Panc1 (cell line): ENCODE measurements around the gene RAB14. TPM values are rescaled to one million over a fixed set of nuclear protein-coding genes. Genes with fewer than 3 reads are reported as not detected.

Source experiments
- ATAC-seq: fragments of 200-7000 bp; cut with Tn5 transposase; 2 replicates; pipeline ENCODE4 v1.9.1; 2020; ENCODE audit warnings: mild to moderate bottlenecking, moderate library complexity
- BruUV-seq: library from RNA; stranded (reverse); fragments of 400-500 nt; replicated peaks from 2 replicates; lab custom pipeline; 2021; lab: Mats Ljungman, UMichigan
- CTCF ChIA-PET: fragments of 300-600 bp; sonication (Branson Sonifier 250); formaldehyde crosslinking; loops from one replicate; lab custom pipeline; 2022; ENCODE audit warnings: antibody characterized with exemption; lab: Charles Lee
- POLR2A ChIA-PET: fragments of 300-600 bp; sonication (Branson Sonifier 250); formaldehyde crosslinking; loops from one replicate; lab custom pipeline; 2022; ENCODE audit warnings: antibody characterized with exemption; lab: Charles Lee
- DNase-seq: peaks from one replicate; pipeline ENCODE4 v3.0.0-alpha.2; 2010; ENCODE audit warnings: low read depth, low spot score
- H3K27ac ChIP-seq: 2 replicates; pipeline ENCODE4 v1.5.1; 2011; ENCODE audit warnings: mild to moderate bottlenecking, low read length, inconsistent platforms
- H3K27me3 ChIP-seq: fragments of 200-500 bp; sonication (Bioruptor generic); 2 replicates; pipeline ENCODE4 v1.6.0; 2014; ENCODE audit warnings: low read length, inconsistent platforms; ENCODE audit not compliant: control insufficient read depth, insufficient read depth
- H3K36me3 ChIP-seq: fragments of 200-500 bp; sonication (Bioruptor generic); 2 replicates; pipeline ENCODE4 v1.5.1; 2014; ENCODE audit warnings: inconsistent platforms, mild to moderate bottlenecking, low read length, moderate library complexity; ENCODE audit not compliant: control insufficient read depth, insufficient read depth
- H3K4me1 ChIP-seq: 2 replicates; pipeline ENCODE4 v1.5.1; 2011; ENCODE audit warnings: inconsistent platforms, mild to moderate bottlenecking, low read length, moderate library complexity; ENCODE audit not compliant: control insufficient read depth, insufficient read depth
- H3K4me3 ChIP-seq, 2 experiments: 2 replicates each; pipeline ENCODE4 v1.5.1; 2011 to 2012; ENCODE audit warnings: low read depth in 2 of 2, low read length in 2 of 2, mild to moderate bottlenecking in 2 of 2, inconsistent platforms in 1 of 2, moderate library complexity in 1 of 2
- H3K9me3 ChIP-seq: fragments of 200-500 bp; sonication (Bioruptor generic); 2 replicates; pipeline ENCODE4 v1.5.1; 2014; ENCODE audit warnings: low read depth, mild to moderate bottlenecking, inconsistent platforms, low read length, moderate library complexity; ENCODE audit not compliant: control insufficient read depth, insufficient read depth
- POLR2AphosphoS5 ChIP-seq: IDR thresholded peaks from 2 replicates; pipeline ENCODE4 v1.6.1; 2012; ENCODE audit warnings: mild to moderate bottlenecking, low read depth, low read length, moderate library complexity
- SIN3A ChIP-seq: IDR thresholded peaks from 2 replicates; pipeline ENCODE4 v1.6.1; 2012; ENCODE audit warnings: low read depth, mild to moderate bottlenecking, low read length, moderate library complexity, borderline replicate concordance; ENCODE audit not compliant: insufficient read depth
- TCF7L2 ChIP-seq: IDR thresholded peaks from 2 replicates; pipeline ENCODE4 v1.6.1; 2011; ENCODE audit warnings: mild to moderate bottlenecking, low read depth, low read length, inconsistent platforms
- in situ Hi-C: cut with HindIII; loops from 2 replicates; pipeline ENCODE4 v1.10.0; 2016; ENCODE audit warnings: low sequenced_read_pairs, low pct_unique_long_range_greater_than_20kb
- intact Hi-C: fragments of 100-400 bp; cut with micrococcal nuclease; formaldehyde crosslinking; loops from one replicate; pipeline ENCODE4 v1.10.0; 2022; ENCODE audit not compliant: unreplicated experiment
- total RNA-seq: library from RNA; stranded (reverse); gene quantifications from one replicate; pipeline ENCODE4 v1.2.1, GENCODE V29; 2021; ENCODE audit not compliant: unreplicated experiment
- TF ChIP-seq, protein P1 (sequence below), 2 experiments: IDR thresholded peaks; 2 replicates each; pipeline ENCODE4 v1.6.1; 2011 to 2012; ENCODE audit warnings: low read depth in 2 of 2, control low read depth in 1 of 2, low read length in 1 of 2, mild to moderate bottlenecking in 1 of 2, moderate library complexity in 1 of 2; ENCODE audit not compliant: insufficient read depth in 1 of 2
- TF ChIP-seq, protein P2 (sequence below): fragments of 450-650 bp; IDR thresholded peaks from 2 replicates; pipeline ENCODE4 v1.5.1; 2017; ENCODE audit warnings: mild to moderate bottlenecking

The RAB14 gene
- total RNA-seq, 1 experiment from 2014 or later: 42.7 TPM

DNA sequence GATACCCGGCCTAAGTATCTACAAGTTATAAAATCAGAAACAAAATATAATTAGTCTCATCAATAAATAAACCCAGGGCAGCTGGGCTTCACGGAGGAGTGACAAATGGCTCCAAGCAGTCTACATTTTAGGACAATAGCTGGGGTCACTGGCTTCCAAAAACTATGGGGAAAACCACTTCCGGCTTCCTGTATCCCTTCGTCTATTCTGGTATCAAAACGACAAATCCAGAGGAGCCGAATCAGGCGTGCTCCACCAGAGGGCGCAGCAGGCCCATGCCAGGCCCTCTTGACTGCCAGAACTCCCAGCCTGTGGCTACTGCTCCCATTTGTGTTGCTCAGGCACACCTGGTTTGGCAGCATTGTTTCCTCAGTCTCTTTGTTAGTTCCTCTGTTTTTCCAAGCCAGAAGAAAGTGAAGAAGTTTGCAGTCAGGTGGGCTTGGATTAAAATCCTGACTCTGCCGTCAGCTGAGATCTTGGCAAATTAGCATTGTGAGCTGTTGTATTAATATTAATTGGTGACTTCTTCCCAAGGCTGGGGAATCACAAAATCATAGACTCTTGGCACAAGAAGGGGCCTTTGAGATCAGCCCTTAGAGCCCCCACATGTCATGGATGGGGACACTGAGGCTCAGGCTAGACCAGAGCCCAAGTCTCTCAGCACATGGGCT is 11.6 kb upstream of the RAB14 start:
- H3K36me3 ChIP-seq: no peaks in the 10 kb centered on the region
- peak; percentile 99 for ATAC-seq
- TF ChIP-seq, protein P1, sequence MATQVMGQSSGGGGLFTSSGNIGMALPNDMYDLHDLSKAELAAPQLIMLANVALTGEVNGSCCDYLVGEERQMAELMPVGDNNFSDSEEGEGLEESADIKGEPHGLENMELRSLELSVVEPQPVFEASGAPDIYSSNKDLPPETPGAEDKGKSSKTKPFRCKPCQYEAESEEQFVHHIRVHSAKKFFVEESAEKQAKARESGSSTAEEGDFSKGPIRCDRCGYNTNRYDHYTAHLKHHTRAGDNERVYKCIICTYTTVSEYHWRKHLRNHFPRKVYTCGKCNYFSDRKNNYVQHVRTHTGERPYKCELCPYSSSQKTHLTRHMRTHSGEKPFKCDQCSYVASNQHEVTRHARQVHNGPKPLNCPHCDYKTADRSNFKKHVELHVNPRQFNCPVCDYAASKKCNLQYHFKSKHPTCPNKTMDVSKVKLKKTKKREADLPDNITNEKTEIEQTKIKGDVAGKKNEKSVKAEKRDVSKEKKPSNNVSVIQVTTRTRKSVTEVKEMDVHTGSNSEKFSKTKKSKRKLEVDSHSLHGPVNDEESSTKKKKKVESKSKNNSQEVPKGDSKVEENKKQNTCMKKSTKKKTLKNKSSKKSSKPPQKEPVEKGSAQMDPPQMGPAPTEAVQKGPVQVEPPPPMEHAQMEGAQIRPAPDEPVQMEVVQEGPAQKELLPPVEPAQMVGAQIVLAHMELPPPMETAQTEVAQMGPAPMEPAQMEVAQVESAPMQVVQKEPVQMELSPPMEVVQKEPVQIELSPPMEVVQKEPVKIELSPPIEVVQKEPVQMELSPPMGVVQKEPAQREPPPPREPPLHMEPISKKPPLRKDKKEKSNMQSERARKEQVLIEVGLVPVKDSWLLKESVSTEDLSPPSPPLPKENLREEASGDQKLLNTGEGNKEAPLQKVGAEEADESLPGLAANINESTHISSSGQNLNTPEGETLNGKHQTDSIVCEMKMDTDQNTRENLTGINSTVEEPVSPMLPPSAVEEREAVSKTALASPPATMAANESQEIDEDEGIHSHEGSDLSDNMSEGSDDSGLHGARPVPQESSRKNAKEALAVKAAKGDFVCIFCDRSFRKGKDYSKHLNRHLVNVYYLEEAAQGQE (IDR thresholded peaks at IDR 0.05; ENCODE audit: insufficient read depth in 1 of 2, low read depth in 2 of 2, low read length in 1 of 2): no peak
- TF ChIP-seq, protein P2, sequence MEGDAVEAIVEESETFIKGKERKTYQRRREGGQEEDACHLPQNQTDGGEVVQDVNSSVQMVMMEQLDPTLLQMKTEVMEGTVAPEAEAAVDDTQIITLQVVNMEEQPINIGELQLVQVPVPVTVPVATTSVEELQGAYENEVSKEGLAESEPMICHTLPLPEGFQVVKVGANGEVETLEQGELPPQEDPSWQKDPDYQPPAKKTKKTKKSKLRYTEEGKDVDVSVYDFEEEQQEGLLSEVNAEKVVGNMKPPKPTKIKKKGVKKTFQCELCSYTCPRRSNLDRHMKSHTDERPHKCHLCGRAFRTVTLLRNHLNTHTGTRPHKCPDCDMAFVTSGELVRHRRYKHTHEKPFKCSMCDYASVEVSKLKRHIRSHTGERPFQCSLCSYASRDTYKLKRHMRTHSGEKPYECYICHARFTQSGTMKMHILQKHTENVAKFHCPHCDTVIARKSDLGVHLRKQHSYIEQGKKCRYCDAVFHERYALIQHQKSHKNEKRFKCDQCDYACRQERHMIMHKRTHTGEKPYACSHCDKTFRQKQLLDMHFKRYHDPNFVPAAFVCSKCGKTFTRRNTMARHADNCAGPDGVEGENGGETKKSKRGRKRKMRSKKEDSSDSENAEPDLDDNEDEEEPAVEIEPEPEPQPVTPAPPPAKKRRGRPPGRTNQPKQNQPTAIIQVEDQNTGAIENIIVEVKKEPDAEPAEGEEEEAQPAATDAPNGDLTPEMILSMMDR: peak; percentile 93
- H3K27ac ChIP-seq: peak overlapping the region; percentile 74
- no TSS peak for BruUV-seq
- H3K4me1 ChIP-seq: no peaks in the 10 kb centered on the region; the same call in 1 of the 2 replicates
- no peak overlapping the region for H3K4me3 ChIP-seq
- H3K27me3 ChIP-seq: no peaks in the 10 kb centered on the region
- CTCF ChIA-PET: interaction anchor here (0.7 to 1.6 kb wide), 2 partner anchors 106 to 226 kb away, joined by 3 to 6 read pairs; no protein-coding TSS in a partner anchor
- DNase-seq: peak; percentile 64
- in situ Hi-C loops: no loop called here
- no peaks in the 10 kb centered on the region for H3K9me3 ChIP-seq
- intact Hi-C loops: loop anchor here (2.0 to 5.0 kb wide), 2 partner anchors 69 to 186 kb away; no protein-coding TSS in a partner anchor
- POLR2A ChIA-PET: no interaction called here

DNA sequence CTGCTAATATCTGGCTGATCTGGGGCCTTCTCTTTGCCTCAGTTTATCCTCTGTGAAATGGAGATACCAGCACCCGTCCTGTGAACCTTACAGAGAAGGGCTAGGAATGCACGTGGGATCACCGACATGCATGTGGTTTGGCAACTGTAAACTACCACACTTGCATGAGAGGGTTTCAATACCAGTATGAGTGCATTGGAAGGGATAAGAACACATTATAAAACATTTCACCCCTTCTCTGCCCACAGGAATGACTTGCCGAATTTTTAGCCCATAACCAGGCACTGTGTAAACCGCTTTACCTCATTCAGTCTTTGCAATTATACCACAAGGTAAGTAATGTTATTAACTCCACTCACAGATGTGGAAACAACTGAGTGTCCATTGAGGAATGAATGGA is 8.9 kb upstream of the RAB14 start:
- in situ Hi-C loops: no loop called here
- no peak overlapping the region for H3K27ac ChIP-seq
- H3K4me3 ChIP-seq: no peak overlapping the region
- H3K4me1 ChIP-seq: no peaks in the 10 kb centered on the region; the same call in 1 of the 2 replicates
- CTCF ChIA-PET: no interaction called here
- BruUV-seq: no TSS peak
- intact Hi-C loops: loop anchor here (5.0 kb wide), 1 partner anchor 72 kb away; no protein-coding TSS in a partner anchor
- no peaks in the 10 kb centered on the region for H3K36me3 ChIP-seq
- TF ChIP-seq SIN3A: no peak
- TF ChIP-seq, protein P2: no peak
- no peak for TF ChIP-seq TCF7L2
- no peak for TF ChIP-seq POLR2AphosphoS5
- TF ChIP-seq, protein P1 (IDR thresholded peaks at IDR 0.05; ENCODE audit: insufficient read depth in 1 of 2, low read depth in 2 of 2, low read length in 1 of 2): no peak
- POLR2A ChIA-PET: no interaction called here
- DNase-seq: no peak
- no peaks in the 10 kb centered on the region for H3K9me3 ChIP-seq
- H3K27me3 ChIP-seq: no peaks in the 10 kb centered on the region
- no peak for ATAC-seq
